Karpas-422 (cell line): ENCODE measurements around the gene TRIM56. TPM values are rescaled to one million over a fixed set of nuclear protein-coding genes. Genes with fewer than 3 reads are reported as not detected.
A peak's percentile ranks its signal among the peaks of the same experiment; 100 is the strongest.
"Not testable (repeated sequence)": the region's sequence is repeated elsewhere in the genome, so short reads cannot be mapped to it uniquely, and the experiment has no call there.

Experiments used
- DNase-seq: peaks from one replicate; pipeline ENCODE4 v3.0.0-alpha.2; 2015
- H2AFZ ChIP-seq: fragments of 200-600 bp; sonication (generic); 2 replicates; pipeline ENCODE4 v1.6.1; 2014; ENCODE audit warnings: antibody characterized with exemption, low read length, mixed read lengths
- H3K27ac ChIP-seq: fragments of 200-600 bp; sonication (generic); 2 replicates; pipeline ENCODE4 v1.5.1; 2014; ENCODE audit warnings: mild to moderate bottlenecking, low read length, moderate library complexity
- H3K27me3 ChIP-seq: fragments of 200-600 bp; sonication (generic); 2 replicates; pipeline ENCODE4 v1.6.1; 2014; ENCODE audit warnings: low read length, mixed read lengths
- H3K36me3 ChIP-seq: fragments of 200-600 bp; sonication (generic); 2 replicates; pipeline ENCODE4 v1.6.1; 2014; ENCODE audit warnings: low read length, mixed read lengths; ENCODE audit not compliant: insufficient read depth
- H3K4me1 ChIP-seq: fragments of 200-600 bp; sonication (generic); 2 replicates; pipeline ENCODE4 v1.6.1; 2014; ENCODE audit warnings: mild to moderate bottlenecking, low read length, mixed read lengths
- H3K4me2 ChIP-seq: fragments of 200-600 bp; sonication (generic); 2 replicates; pipeline ENCODE4 v1.6.1; 2014; ENCODE audit warnings: low read length, low read depth, mild to moderate bottlenecking; ENCODE audit not compliant: poor library complexity, severe bottlenecking
- H3K4me3 ChIP-seq: fragments of 200-600 bp; sonication (generic); 2 replicates; pipeline ENCODE4 v1.5.1; 2014; ENCODE audit warnings: mild to moderate bottlenecking, antibody characterized with exemption, low read length, mixed read lengths
- H3K79me2 ChIP-seq: fragments of 200-600 bp; sonication (generic); 2 replicates; pipeline ENCODE4 v1.6.1; 2014; ENCODE audit warnings: mild to moderate bottlenecking, low read length, mixed read lengths
- H3K9ac ChIP-seq: fragments of 200-600 bp; sonication (generic); 2 replicates; pipeline ENCODE4 v1.6.0; 2014; ENCODE audit warnings: low read length
- H3K9me2 ChIP-seq: fragments of 200-600 bp; sonication (generic), shearing (Covaris generic); replicated peaks from 2 replicates; pipeline ENCODE4 v1.6.0; 2014; ENCODE audit warnings: mild to moderate bottlenecking, low read length, moderate library complexity; ENCODE audit not compliant: insufficient read depth
- H3K9me3 ChIP-seq: fragments of 300-700, 200-600 bp; sonication (generic); 2 replicates; pipeline ENCODE4 v1.6.1; 2014; ENCODE audit warnings: low read length, mixed read lengths
- H4K20me1 ChIP-seq: fragments of 200-600 bp; sonication (generic); 2 replicates; pipeline ENCODE4 v1.6.1; 2014; ENCODE audit warnings: mild to moderate bottlenecking, antibody characterized with exemption, low read length, low read depth; ENCODE audit not compliant: insufficient read depth
- total RNA-seq: library from RNA; depleted of rRNA; stranded (reverse); fragments of >200 nt; shearing (Covaris generic); gene quantifications from 2 replicates; pipeline ENCODE4 v1.2.3, GENCODE V29; 2014; ENCODE audit warnings: low replicate concordance

Gene TRIM56
- total RNA-seq, 1 experiment from 2014 or later = 8.1 TPM

DNA sequence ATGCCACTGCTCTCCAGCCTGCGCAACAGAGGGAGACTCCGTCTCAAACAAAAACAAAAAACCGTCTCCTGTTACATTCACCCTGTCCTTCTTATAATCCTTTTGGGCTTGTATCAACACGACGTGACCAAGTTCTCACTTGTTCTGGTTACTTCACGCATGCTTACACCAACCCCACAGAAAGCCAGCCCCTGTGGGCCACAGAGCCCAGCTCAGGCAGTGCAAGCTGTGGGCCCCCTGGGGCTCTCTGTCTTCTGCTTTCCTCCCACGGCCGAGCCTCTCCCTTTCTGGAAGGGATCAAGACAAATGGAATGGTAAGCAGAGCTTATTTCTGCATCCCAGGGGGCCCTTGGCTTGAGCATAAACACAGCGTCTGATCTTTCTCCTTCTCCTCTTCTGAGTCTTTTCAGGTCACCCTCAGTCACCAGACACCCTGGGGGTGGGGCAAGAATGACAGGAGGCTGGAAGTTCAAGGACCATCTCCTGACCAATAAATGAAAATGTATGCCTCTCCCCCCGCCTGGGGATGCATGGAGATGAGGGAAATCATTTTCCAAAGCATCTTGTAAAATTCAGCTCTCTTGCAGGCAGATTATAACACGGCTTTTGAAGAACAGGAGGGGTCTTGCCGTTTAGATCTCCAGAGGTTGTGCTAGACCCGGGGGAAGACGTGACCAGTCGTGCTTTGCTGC, 19.0 kb upstream of the TRIM56 start:
- H3K9ac ChIP-seq = no peak overlapping the region
- no peaks in the 10 kb centered on the region for H3K79me2 ChIP-seq
- no peak overlapping the region for H2AFZ ChIP-seq
- DNase-seq = no peak
- no peak overlapping the region for H3K4me3 ChIP-seq
- H3K4me1 ChIP-seq = no peaks in the 10 kb centered on the region
- no peak overlapping the region for H3K27ac ChIP-seq
- no peaks in the 10 kb centered on the region for H3K9me3 ChIP-seq
- no peak overlapping the region for H3K4me2 ChIP-seq
- no peaks in the 10 kb centered on the region for H3K36me3 ChIP-seq
- no peaks in the 10 kb centered on the region for H4K20me1 ChIP-seq
- H3K9me2 ChIP-seq = no peaks in the 10 kb centered on the region
- H3K27me3 ChIP-seq = no peaks in the 10 kb centered on the region

DNA sequence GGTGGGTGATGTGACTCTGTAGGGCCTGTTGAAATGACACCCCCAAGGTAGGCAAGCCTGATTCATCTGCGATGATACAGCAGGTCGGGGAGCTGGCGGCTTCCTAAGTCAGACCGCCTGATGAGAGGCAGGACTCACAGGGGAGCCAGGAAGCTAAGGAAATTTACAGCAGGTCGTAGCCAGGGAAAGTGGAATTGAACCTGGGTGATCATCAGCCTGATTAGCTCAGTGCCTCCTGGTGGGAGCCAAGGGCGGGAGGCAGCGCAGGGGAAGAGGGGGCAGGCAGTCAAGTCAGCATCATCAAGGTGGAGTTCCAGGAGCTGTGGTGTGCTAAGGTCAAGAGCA, 18.5 kb upstream of the TRIM56 start:
- Histone ChIP-seq H3K79me2 (no peaks in the 10 kb centered on the region), H3K4me2 (no peak overlapping the region), H3K9me3 (no peaks in the 10 kb centered on the region), H4K20me1 (no peaks in the 10 kb centered on the region), H3K9me2 (no peaks in the 10 kb centered on the region), H3K27me3 (no peaks in the 10 kb centered on the region), H2AFZ (no peak overlapping the region), H3K9ac (no peak overlapping the region), H3K27ac (no peak overlapping the region), H3K4me1 (no peaks in the 10 kb centered on the region), H3K36me3 (no peaks in the 10 kb centered on the region), H3K4me3 (no peak overlapping the region)
- no peak for DNase-seq

DNA sequence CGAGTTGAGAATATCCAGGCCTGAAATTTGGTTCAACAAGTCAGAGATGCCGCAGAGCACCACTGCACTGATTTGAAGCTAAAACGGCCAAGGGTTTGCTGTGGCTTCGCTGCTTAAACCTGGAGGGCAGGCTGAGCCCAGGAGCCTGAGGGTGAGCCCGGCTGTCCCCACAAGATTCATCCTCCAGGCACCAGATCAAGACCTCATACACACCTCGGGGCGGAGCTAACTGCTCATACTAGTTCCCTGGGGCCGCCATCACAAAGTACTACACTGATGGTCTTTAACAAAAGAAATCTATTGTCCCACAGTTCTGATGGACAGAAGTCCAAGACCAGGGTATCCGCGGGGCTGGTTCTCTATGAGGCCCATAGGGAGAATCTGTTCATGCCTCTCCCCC, 16.9 kb upstream of the TRIM56 start:
- no peaks in the 10 kb centered on the region for H3K79me2 ChIP-seq
- H3K27ac ChIP-seq = no peak overlapping the region
- H3K9me3 ChIP-seq = no peaks in the 10 kb centered on the region
- no peak overlapping the region for H2AFZ ChIP-seq
- no peaks in the 10 kb centered on the region for H3K36me3 ChIP-seq
- no peaks in the 10 kb centered on the region for H3K27me3 ChIP-seq
- H3K9me2 ChIP-seq = no peaks in the 10 kb centered on the region
- no peaks in the 10 kb centered on the region for H3K4me1 ChIP-seq
- no peak overlapping the region for H3K4me2 ChIP-seq
- H4K20me1 ChIP-seq = no peaks in the 10 kb centered on the region
- no peak for DNase-seq
- H3K4me3 ChIP-seq = no peak overlapping the region
- H3K9ac ChIP-seq = no peak overlapping the region

DNA sequence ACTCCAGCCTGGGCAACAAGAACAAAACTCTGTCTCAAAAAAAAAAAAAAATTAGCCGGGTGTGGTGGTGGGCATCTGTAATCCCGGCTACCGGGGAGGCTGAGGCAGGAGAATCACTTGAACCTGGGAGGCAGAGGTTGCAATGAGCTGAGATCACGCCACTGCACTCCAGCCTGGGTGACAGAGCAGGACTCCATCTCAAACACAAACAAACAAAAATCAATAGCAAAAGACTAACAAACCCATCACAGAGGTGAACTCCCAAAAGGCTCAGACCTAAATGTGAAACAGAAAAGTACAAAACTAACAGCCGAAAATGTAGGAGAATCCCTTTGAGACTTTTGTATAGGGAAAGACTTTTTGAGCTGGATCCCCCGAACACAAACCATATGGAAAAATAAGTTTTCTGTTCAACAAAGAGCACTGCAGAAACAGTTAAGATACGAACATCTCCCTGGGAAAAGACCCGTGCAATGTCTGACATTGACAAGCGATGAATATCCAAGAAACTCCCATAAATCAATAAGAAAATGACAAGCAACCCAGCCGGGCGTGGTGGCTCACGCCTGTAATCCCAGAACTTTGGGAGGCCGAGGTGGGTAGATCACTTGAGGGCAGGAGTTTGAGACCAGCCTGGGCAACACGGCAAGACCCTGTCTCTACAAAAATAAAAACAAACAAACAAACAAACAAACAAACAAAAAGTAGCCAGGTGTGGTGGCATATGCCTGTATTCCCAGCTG, 13.7 kb upstream of the TRIM56 start:
- H3K9me2 ChIP-seq, H3K79me2 ChIP-seq, H3K4me2 ChIP-seq, H3K27ac ChIP-seq, DNase-seq, H2AFZ ChIP-seq, H3K9ac ChIP-seq, H3K27me3 ChIP-seq, H3K4me1 ChIP-seq, H3K9me3 ChIP-seq, H3K4me3 ChIP-seq, H4K20me1 ChIP-seq, H3K36me3 ChIP-seq: not testable (repeated sequence)

- Histone ChIP-seq H3K36me3 (no peaks in the 10 kb centered on the region), H3K4me2 (no peak overlapping the region), H2AFZ (no peak overlapping the region), H3K27me3 (no peaks in the 10 kb centered on the region), H3K79me2 (no peaks in the 10 kb centered on the region), H3K27ac (no peak overlapping the region), H3K9me2 (no peaks in the 10 kb centered on the region), H3K4me1 (no peaks in the 10 kb centered on the region), H3K9ac (no peak overlapping the region), H3K9me3 (no peaks in the 10 kb centered on the region), H4K20me1 (no peaks in the 10 kb centered on the region), H3K4me3 (no peak overlapping the region)
- no peak for DNase-seq
These were observed 9.6 kb upstream of the TRIM56 start for GRCh38 chr7:101075646-101076045.

GRCh38 chr7:101076183-101076582, 9.1 kb upstream of the TRIM56 start:
- not testable (repeated sequence) for H3K4me2 ChIP-seq, H3K9me3 ChIP-seq, H3K4me3 ChIP-seq, H3K79me2 ChIP-seq, H3K27me3 ChIP-seq, H3K4me1 ChIP-seq, H4K20me1 ChIP-seq, H3K9me2 ChIP-seq, H2AFZ ChIP-seq, H3K36me3 ChIP-seq, H3K27ac ChIP-seq, H3K9ac ChIP-seq, DNase-seq

GRCh38 chr7:101077303-101078086, 7.8 kb upstream of the TRIM56 start:
- Histone ChIP-seq H3K4me2 (no peak overlapping the region), H3K27ac (no peak overlapping the region), H3K4me1 (no peaks in the 10 kb centered on the region), H3K9me2 (no peaks in the 10 kb centered on the region), H3K27me3 (no peaks in the 10 kb centered on the region), H3K36me3 (no peaks in the 10 kb centered on the region), H3K9ac (no peak overlapping the region), H4K20me1 (no peaks in the 10 kb centered on the region), H3K4me3 (no peak overlapping the region), H3K79me2 (no peaks in the 10 kb centered on the region), H2AFZ (no peak overlapping the region), H3K9me3 (no peaks in the 10 kb centered on the region)
- DNase-seq = peak; percentile 91

GRCh38 chr7:101081432-101081831, 3.8 kb upstream of the TRIM56 start:
- Histone ChIP-seq H3K27me3 (no peaks in the 10 kb centered on the region), H3K9me3 (no peaks in the 10 kb centered on the region), H3K4me3 (no peak overlapping the region), H3K9me2 (no peaks in the 10 kb centered on the region), H3K4me2 (no peak overlapping the region), H2AFZ (no peak overlapping the region), H3K9ac (no peak overlapping the region), H3K27ac (no peak overlapping the region), H3K4me1 (peaks cover 12% of the 10 kb centered on the region), H4K20me1 (no peaks in the 10 kb centered on the region), H3K36me3 (no peaks in the 10 kb centered on the region), H3K79me2 (peaks cover 11% of the 10 kb centered on the region)
- DNase-seq = no peak
